NCI-H1092 (cell line): ENCODE results near the gene OIT3.
A peak's percentile ranks its signal among the peaks of the same experiment; 100 is the strongest.

Experiments
- DNase-seq: peaks from one replicate; lab custom pipeline; 2025; lab: John Stamatoyannopoulos, UW

The OIT3 gene

DNA sequence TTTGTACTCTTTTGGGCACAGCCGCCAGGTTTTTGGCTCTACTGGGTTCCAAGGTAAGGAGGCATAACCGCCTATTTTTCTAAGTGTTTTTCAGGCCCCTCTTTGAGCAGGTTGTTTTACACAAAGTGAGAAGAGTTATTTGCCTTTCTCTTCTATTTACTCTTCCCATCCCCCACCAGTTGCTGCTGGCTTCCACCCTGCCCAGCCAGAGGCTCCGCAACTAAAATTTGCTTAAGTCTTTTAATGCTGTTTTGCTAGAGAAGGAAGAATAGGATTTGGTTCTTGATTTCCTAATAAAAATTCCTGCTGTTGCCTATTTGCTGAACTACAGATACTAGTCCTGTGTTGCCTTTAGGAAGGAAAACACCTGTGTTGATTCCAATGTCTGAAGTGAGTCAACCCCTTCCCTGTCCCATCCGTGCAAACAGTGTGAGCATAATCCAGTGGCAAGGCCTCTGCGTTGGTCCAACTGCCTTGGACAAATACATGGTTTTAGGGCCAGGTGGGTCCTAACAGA, 59.2 kb downstream of the OIT3 start:
- no peak for DNase-seq

- DNase-seq, result no peak
Measured at GRCh38 chr10:72953687-72954086, 60.1 kb downstream of the OIT3 start.

GRCh38 chr10:72954230-72954595, 60.7 kb downstream of the OIT3 start:
- no peak for DNase-seq

GRCh38 chr10:72954596-72955554, 61.3 kb downstream of the OIT3 start, which contains the start of gene PLA2G12B:
PLA2G12B (minus strand) TSS chr10:72954806; CDS start chr10:72954685, 121 bp downstream.
- DNase-seq, result peak; percentile 72

DNA sequence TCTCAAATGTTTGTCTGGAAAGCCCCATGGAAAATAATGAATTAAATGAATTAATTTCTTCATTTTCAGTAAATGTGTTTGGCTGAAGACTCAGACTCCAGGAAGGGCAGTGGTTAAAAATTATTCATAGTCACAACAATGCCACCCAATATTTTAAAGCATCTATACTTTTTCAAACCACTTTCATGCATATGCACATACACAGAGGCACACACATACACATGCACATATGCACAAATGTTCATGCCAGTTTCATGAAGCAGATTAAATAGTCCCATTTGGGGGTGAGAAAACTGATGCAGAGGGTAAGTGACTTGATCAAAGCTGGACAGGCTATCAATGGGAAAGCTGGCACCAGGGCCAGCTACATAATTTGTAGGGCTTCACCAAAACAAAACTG, 62.5 kb downstream of the OIT3 start:
- DNase-seq, result no peak

GRCh38 chr10:72976886-72977285, 83.3 kb downstream of the OIT3 start:
- no peak for DNase-seq

GRCh38 chr10:72979709-72980108, 86.2 kb downstream of the OIT3 start:
- no peak for DNase-seq

DNA sequence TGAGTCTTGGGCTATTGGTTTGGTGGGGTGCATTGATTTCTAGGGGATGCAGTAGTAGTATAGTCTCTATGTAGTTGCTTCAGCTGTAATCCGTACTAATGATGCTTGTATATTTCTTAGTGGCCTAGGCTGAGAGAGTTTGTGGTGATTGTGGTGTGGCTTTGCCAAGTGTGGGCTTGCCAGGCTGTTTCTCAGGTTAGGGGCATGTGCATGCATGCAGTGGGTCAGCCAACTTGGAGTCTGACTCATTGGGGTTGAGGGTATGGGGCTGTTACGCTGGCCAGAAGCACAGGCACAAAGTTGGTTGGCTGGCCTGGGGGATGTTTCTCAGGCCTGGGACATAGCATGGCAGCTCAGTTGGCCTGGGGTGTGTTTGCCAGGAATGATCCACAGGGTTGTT, 86.8 kb downstream of the OIT3 start:
- DNase-seq, result no peak

DNA sequence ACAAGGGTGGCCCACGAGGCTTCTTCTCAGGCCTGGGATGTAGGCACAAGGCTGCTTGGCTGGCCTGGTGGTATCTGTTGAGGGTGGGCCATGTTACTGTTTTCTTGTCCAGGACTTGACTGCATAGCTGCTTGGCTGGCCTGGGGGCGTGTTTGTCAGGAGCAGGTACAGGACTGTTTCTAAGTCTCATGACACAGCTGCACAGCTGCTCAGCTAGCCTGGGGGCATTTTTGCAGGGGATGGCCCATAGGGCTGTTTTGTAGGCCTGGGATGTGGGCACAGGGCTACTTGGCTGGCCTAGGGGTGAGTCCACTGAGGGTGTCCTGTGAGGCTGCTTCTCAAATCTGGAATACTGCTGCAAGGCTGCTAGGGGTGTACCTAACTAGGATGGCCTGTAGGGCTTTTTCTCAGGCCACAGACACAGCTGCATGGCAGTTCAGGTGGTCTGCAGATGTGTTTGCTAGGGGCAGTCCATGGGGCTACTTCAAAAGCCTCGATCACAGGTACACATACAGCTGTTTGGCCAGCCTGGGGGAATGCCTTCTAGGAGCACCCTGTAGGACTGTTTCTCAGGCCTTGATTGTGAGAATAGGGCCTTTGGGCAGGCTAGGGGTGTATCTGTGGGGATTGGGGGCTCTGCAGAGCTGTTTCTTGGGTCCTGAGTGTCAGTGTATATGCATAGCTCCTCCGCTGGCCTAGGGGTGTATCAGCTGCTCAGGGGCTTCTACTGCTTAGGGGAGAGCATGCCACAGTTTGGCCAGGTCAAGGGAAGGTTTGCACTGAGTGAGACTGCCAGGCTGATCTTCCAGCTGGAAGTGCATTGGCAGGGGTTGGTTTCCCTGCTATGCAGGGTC, 87.7 kb downstream of the OIT3 start:
- DNase-seq, result no peak

GRCh38 chr10:72981882-72982529, 88.5 kb downstream of the OIT3 start:
- DNase-seq, result no peak
